Fibroblast of skin of right quadriceps (primary cell): Measurements from ENCODE around the gene EYS.
A peak's percentile ranks its signal among the peaks of the same experiment; 100 is the strongest.

ENCODE experiments used
- DNase-seq: peaks from one replicate; pipeline ENCODE4 v3.0.0-alpha.2; 2013

The EYS gene

DNA sequence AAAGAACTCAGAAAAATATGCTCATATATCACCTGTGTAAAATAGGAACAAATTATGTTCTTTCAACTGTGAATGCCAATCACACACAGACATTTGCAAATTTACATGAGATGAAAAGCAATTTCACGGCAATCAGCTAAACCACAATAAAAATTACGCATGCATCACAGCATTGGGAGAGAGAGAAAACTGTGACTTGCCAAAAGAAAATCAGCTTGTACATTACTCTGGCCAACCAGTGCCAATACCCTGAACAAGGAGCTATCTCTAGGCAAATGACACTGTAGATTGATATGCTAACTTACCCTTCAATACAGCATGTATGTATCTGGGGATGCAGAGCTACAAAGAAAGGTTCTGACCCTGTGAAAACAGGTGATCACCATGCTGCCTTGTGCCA is 515.6 kb downstream of the EYS start:
- DNase-seq, result no peak

DNA sequence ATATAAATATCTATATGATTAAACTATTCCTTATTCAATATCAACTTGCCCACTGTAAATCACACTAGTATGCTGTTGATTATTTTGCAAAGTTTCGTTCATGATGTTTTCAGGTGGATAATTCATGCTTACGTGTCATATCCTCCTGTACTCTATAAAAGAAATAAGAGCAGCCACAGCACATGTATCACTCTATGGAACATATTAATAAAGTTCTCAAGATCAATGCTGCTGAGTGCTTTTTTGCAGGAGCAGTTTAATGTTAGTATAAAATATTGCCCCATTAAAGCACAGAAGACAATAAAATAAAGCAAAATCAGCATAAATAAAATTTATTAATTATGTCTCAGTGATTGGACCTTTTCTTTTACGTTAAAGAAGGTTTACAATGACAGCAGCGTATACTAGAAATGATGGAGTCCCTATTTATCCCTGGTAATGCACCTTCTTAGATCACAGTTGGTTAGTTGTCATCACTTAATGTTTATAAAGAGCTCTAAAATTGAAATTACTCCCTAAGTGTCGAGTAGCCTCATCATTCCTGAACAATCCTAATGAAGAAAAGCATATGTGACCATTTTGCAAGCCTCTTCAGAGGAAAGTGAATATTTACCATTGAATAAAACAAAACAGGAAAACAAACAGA is 517.7 kb downstream of the EYS start:
- no peak for DNase-seq

DNA sequence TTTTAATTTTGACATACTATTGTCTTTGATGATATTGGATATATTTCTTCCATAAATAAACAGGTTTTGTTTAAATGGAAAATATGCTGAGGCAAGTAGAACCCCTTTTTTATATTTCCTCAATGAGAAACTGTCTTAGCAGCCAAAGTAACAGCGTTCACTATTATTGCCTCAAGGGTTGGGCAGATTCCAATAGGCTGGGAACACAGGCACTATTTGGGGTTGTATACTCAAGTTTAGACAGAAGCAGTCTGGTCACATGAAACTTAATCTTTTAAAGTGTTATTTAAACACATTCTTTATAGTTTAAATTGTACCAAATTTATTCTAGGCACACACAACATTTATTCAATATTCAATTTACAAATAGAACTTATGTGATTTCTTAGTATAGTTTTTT is 520.2 kb downstream of the EYS start:
- no peak for DNase-seq

DNA sequence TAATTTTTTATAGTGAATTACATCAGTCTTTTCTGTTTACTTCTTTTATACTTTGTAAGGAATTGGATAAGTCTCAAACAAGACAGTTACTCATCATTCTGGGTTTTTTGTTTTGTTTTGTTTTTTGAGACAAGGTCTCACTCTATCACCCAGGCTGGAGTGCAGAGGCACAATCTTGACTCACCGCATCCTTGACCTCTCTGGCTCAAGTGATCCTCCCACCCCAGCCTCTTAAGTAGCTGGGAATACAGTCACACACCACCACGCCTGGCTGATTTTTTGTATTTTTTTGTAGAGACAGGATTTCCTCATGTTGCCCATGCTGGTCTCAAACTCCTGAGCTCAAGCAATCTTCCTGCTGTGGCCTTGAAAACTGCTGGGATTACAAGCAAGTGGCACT is 524.3 kb downstream of the EYS start:
- DNase-seq, result peak; percentile 0

DNA sequence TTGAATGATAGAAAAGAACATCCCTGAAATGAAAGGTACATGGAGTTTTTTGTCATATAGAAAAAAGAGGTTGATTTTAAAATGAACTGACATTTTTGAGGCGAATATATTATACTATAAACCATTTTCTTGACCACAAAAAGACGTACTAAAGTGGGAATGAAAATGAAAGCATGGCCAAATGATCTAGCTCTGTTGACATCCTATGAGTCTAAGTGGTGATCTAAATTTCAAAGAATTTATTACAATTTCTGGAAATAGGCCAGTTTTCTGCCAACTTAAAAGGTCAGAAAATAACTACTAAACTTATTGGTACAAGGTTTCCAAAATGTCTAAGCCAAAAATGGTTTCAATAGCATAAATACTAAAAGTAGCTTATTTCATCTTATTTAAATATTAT is 536.8 kb downstream of the EYS start:
- peak; percentile 2 for DNase-seq

DNA sequence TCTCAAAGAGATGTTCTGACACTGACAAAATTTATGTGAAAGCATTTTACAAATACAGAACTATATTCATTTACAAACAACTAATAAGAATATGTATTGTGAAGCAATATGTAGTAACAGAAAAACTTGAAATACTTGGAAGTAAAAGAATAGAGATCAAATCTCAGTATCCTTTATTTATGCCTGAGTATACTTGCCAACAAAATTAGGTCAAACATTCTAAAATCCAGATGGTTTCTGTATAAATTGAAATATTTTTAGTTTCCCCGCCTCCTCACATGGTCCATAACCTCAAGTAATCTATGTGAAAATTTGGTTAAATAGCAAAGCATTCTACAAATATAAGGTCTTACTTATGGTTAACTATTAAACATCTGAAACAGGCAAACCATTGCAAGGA is 545.4 kb downstream of the EYS start:
- no peak for DNase-seq

DNA sequence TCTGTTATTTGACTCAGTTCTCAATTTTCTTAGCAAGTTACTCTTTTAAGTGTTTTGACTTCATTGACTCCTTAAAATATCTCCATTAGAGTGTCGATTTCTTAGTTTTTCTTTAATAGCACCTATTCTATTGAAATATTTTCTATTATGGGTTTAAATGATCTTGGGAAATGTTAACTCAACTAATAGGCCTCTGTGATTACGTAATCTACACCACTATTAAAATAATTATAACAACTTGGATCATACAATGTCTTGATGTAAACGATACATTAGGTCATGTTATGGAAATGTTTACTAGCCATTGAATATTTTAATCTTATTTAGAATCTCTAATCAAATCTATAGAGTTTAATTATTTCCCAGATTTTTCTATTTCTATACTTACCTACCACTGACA is 550.0 kb downstream of the EYS start:
- DNase-seq, result no peak

DNA sequence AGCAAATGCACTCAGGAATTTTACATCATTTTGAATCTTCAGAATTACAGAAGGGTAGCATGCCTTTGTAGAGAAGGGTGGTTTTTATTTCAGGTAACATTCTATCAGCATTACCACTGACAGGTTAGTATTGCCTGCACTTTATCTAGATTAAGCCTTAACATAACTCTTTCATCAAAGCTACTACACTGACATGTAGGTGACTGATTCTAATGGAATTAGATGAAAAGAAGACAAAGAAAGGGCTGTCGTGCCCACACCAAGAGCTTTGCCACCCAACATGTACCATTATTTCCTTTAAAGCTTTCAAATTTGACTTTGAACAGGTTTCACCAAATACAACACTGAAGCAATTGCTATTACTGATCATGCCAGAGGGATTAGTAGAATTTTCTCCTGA is 551.9 kb downstream of the EYS start:
- DNase-seq, result no peak

DNA sequence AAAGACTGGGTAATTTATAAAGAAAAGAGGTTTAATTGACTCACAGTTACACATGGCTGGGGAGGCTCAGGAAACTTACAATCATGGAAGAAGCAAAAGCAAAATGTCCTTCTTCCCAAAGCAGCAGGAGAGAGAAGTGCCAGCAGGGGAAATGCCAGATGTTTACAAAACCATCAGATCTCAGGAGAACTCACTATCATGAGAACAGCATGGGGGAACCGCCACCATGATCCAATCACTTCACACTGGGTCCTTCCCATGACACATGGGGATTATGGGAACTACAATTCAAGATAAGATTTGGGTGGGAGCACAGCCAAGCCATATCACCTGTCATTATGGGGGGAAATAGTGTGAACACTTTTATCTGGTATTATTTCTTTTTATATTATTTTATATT is 557.2 kb downstream of the EYS start:
- no peak for DNase-seq

DNA sequence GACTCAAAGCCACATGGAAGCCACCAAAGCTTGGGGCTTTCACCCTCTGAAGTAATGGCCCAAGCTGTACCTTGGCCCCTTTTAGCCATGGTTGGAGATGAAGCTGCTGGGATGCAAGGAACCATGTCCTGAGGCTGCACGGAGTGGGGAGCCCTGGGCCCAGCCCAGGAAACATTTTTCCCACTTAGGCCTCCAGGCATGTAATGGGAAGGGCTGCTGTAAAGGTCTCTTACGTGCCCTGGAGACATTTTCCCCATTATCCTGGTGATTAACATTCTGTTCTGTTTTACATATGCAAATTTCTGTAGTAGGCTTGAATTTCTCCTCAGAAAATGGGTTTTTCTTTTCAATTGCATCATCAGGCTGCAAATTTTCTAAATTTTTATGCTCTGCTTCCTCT is 558.2 kb downstream of the EYS start:
- no peak for DNase-seq

DNA sequence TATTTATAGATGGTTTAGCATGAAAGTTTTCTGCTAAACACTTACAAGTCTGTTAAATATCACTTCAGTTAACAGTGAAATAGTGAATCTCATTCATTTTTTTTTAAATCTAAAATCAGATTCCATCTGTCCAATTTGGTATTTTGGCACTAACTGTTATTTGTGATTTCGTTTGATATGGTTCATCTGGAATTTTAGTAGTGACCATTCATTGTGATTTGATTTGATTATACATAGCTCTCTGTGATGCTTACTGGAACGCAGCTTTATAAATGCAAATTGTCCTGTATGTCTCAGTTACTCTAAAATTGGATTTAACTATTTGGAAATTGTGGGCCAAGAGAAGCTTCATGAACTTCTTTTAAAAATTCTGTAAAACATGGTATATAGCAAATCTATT is 571.5 kb downstream of the EYS start:
- DNase-seq, result no peak

DNA sequence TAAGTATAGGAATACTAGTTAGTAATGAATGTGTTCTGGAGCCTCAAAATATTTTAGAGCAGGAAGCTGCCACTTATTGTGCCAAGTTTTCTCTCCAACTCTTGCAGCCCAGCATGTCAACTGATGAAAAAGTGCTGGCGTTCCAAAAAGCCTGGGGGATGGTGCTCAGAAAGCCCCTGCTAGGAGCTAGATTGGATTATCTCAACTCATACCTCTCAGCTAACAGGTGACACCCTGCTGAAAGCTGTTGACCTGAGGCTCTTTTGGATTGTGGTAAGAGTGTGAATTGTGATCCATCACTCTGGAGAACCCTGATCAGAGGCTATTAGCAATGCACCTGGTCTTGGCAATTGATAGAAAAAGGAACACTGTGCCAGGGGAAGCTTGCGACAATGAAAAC is 580.4 kb downstream of the EYS start:
- DNase-seq, result no peak

DNA sequence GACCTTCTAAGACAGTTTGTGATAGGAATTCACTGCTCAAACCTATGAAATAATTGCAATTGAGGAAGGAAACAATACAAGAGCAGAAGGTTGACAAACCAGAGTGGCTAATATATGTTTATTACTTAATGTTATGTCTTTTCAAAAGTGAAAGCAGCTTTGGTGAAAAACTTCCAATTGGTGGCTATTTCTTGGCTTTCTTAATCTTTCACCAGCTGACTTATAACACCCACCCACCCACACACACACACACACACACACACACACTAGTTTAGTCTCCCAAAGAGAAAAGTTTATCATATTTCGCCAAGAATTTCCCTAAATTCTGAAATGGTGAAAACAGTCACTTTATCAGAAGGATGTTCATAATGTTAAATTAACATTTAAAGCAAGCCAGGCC is 583.5 kb downstream of the EYS start:
- no peak for DNase-seq

DNA sequence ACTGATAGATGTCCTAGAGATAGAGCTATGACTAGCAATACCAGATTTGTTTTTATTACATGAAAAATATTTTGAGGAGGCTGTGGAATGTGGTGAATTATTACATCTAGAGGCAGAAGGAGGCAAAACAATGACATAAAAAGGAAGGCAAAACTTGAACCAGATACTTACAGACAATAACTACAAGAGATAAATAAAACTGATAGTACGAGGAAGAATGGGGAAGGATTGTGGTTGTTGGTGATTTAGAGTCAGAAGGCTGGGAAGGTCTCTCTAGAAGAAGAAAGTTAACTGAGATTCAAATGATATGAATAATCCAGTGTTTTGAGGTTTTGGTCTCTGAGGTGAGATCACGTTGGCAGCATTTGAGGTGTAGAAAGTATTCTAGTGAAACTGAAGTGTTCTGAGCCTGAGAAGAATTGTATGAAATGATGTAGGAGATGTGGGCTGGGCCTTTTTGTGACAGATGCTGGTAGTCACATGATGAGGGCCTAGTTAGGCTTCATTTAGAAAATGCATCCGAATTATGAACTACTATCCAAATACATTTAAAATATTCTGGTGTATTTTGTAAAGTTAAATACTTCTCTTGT is 589.1 kb downstream of the EYS start:
- DNase-seq, result no peak

DNA sequence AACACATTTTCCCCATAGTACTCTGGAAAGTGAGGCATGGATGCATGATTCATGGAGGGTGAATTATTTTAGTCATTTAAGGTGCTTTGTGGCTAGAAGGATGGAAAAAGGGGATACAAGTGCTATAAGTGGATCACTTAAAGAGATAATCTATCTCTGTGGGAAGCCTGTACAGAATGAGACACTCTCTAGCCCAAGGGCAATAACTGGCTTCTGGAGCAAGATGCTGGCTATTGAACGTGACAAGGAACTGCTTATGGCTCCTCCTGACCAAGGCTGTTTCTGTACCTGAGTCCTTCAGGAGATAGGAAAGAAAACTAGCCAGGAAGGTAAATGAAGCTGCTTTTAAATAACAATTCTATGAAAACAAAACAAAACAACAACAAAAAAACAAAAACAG is 590.7 kb downstream of the EYS start:
- no peak for DNase-seq

DNA sequence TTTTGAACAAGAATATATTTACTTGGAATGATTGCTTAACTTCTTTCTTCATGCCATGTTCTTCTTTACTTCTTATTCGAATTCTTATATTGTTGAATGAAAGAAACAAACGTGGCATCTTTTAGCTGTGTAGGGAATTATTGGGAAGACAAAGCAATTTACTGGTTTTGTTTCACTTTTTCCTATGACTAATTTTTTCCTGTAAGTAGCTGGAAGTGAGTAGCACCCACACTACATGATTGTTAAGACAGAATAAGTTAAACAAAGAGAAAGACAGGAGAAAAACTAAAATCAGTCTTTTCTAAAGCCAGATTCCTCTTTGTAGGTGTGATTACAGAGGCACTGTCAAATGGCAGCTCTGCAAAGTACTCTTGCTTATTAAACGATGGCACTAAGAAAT is 593.4 kb downstream of the EYS start:
- DNase-seq, result no peak

DNA sequence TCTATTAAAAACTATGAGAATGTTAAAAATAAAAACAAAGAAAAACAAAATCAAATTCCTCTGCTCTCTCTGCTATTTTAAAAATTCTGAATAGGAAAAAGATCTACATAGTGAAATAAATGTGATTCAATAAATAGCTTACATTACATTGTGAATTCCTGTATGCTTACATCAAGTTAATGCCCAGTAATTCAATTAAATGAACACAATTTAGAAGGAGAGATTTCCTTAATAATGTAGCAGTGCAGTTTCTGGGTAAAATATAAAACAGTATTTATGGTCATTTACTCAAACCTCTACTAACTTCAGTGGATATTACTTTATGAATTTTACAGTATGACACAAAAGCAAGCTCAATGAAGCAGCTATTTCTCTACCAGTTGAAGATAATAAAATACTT is 594.6 kb downstream of the EYS start:
- DNase-seq, result no peak

DNA sequence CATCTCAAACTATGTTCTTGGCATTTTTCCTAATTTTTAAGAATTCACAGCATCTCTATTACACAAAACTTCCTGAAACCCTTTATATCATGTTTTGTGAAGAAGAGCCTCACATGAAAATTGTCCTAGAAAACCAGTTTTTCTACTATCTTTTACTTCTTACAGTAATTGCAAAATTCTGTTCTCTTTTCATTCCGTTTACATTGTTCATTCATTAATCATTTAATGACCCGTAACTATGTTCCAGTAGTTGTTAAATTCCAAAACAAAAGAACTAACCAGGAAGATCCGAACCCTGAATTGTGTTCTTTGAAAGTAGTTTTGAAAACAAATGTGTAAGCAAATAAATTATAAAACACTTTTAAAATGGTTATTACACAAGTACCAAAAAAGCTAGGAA is 597.0 kb downstream of the EYS start:
- DNase-seq, result no peak

DNA sequence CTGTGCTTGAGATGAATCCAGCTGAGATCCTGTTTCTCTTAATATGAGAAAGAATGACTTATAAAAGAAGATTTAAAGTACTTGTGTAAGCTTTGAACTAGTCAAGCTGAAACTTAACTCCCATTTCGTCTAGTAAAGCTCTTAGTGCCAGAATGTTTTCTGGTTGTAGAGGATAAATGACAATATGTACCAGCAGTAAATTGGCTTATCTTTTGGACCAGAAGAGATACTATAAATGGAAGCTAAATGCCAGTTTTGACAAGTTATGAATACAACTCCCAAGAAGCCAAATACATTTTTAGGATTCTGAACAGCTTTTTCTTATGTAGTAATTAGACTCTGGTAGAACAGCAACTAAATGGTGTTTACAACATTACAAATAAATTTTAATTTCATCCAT is 608.7 kb downstream of the EYS start:
- DNase-seq, result no peak

DNA sequence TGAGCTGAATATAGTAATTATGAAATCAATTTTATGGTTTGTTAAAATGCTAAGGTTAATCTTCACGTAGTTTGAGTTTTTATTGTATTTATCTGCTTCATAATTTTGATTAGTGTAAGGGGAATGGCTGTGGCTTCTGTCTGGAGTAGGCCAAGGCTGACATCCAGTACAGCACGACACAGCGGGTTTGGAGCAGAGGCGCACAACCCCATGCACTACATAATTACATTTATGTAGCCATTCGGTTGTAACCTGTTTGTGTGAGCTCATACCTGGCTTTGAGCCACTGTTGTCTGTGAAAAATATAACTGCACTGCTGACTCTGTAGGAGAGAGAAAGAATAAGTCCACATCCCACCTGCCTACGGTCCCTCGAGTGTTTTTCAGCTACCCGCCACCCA is 615.5 kb downstream of the EYS start:
- no peak for DNase-seq

DNA sequence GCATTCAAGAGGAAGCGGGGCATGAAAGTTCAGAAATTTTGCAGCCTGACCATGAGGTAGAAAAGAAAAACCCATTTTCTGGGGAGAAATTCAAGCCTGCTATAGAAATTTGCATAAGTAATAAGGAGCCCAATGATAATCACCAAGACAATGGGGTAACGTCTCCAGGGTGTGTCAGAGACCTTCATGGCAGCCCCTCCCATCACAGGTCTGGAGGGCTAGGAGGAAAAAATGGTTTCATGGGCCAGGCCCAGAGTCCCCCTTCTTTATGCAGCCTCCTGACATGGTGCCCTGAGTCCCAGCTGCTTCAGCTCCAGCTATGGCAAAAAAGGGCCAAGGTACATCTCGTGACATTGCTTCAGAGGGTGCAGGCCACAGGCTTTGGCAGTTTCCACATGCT is 618.5 kb downstream of the EYS start:
- no peak for DNase-seq

DNA sequence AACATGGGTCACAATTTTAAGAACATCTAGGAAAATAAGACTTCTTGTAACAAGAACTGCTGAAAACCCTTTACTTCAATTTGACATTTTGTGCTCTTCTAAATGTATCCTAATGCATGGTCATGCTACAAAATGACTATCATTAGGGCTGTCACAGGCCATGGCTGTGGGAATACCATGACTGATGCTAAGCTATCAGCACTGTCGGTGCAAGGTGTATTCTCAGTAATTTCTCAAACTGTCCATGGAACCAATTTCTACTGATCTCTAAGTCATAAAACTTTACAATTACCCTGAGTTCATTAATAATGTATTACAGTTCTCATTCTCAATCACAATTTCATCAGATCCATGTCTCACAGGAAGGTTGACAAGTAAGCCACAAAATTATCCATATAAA is 625.3 kb downstream of the EYS start:
- DNase-seq, result no peak

DNA sequence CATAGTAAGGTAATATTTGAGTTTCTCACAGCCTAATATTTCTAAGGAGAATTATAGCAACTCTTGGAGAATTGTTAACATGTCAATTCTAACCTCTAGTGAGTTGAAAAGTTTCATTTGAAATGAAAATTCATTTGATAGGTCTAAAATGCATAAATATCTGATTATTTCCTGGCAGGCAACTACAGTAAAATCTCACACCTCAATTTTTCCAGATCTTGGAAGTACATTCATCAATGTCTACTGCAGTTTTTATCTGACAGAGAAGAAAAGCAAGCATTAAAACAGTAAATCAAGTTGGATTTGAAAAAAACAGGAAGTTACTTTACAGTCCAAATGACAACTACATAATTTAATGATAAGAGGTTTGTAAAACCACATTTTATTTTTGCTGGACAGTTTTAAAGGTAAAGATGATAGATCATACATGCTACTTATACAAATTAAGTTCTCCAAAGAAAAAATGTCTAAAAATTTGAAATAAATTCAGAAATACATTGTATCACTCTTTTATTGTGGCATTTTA is 631.3 kb downstream of the EYS start:
- no peak for DNase-seq

DNA sequence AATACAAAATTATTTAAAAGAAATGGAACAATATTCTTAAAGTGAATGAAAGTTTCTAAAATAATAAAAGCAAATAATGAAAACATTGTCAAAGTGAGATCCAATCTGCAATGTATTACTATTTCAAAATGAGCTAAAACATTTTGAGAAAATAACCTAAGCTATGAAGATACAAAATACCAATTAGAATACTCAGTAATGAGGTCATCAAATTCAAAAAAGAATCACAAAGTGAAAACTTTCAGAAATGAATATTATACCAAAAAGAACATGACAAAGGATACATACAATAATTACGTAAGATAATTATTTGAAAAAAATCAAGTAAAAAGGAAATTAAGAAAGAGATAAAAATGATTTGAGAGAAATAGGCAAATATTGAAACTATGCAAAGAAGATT is 634.5 kb downstream of the EYS start:
- DNase-seq, result no peak

DNA sequence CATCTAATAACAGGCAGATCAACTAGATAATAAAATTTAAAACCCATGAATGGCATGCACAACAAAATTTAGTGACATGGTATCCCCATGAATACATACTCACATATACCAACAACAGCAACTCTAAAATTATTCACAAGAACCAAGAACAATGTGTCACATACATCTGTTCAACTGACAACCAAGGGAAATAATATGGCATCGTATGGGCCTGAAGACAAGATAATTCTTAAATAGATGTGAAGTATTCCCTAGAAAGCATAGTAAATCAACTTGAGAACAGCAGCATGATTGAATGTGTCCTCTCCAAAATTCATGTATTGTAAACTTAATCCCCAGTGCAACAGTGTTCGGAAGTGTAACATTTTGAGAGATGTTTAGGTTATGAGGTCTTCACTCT is 635.5 kb downstream of the EYS start:
- no peak for DNase-seq
